Daoy (cell line): Measurements from ENCODE around the gene HS1BP3. TPM values are rescaled to one million over a fixed set of nuclear protein-coding genes. Genes with fewer than 3 reads are reported as not detected.
A peak's percentile ranks its signal among the peaks of the same experiment; 100 is the strongest.

Experiments
- DNase-seq: peaks from one replicate; pipeline ENCODE4 v3.0.0-alpha.2; 2015; ENCODE audit warnings: low read depth
- total RNA-seq: library from RNA; depleted of rRNA; stranded (reverse); fragments of >200 nt; shearing (Covaris generic); gene quantifications from 2 replicates; pipeline ENCODE4 v1.2.3, GENCODE V29; 2014

The HS1BP3 gene
- total RNA-seq, 1 experiment from 2014 or later: 6.9 TPM

GRCh38 chr2:20674974-20675679 lies 24.2 kb upstream of the HS1BP3 start:
- peak; percentile 94 for DNase-seq

DNA sequence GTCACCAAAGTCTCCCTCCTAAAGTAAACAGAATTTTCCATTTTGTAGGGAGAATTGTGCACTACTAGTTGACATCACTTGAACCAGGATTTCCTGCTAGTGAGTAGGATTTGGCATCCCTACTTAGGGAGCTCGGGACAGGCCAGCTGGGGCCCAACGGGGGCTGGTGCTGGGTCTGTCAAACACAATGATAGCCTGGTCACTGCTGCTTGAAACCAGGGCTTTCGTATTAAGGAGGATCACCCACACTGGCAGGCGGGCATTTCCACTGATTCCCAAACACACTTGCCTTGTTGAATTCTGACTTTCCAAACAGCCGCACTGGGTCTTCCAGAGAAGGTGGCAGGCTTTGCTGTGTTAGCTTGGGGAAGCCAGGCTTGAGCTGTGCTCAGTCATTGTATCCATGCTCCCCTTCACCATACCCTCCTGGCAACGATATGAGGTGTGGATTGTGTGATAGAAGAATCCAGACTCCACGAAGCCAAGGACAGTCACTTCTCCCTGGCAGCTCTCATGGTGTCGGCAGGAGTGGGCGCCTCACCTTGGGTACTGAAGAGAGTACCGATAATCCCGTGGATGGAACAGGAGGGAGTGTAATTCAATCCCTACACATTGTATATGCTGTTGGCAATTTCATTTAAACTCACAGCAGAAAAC lies 23.5 kb upstream of the HS1BP3 start:
- DNase-seq: no peak

DNA sequence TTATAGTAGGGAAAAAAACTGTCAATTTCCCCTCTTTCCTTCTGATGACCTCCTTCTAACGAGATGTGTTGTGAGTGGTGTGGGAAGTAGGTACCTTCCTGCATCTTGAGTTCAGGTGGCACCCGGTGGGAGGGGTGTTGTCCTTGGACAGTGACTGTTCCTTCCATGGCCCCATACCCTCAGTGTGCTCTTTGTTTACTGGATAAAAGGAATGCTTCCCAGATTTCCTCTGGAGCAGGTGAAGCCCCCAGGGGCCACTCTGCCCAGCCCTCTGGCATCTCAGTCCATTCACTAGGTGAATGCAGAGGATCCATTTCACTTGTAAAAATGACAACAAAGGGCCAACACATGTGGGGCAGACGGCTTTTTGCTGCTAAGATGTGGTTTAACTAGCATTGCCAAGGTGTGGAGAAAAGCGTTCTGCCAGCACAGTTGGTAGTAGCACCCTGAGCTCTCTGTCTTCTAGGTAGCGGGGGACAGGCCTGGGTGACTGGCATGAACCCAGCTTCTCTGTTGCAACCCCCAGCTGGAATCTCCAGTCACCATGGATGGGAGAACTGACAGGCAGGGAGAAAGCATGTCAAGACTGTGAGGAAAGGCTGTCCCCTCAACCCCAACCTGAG lies 22.9 kb upstream of the HS1BP3 start:
- no peak for DNase-seq

GRCh38 chr2:20672201-20672951 lies 21.5 kb upstream of the HS1BP3 start:
- DNase-seq: no peak

GRCh38 chr2:20671736-20672080 lies 20.8 kb upstream of the HS1BP3 start:
- DNase-seq: no peak

- no peak for DNase-seq
Observed at GRCh38 chr2:20671036-20671735, 20.3 kb upstream of the HS1BP3 start.

DNA sequence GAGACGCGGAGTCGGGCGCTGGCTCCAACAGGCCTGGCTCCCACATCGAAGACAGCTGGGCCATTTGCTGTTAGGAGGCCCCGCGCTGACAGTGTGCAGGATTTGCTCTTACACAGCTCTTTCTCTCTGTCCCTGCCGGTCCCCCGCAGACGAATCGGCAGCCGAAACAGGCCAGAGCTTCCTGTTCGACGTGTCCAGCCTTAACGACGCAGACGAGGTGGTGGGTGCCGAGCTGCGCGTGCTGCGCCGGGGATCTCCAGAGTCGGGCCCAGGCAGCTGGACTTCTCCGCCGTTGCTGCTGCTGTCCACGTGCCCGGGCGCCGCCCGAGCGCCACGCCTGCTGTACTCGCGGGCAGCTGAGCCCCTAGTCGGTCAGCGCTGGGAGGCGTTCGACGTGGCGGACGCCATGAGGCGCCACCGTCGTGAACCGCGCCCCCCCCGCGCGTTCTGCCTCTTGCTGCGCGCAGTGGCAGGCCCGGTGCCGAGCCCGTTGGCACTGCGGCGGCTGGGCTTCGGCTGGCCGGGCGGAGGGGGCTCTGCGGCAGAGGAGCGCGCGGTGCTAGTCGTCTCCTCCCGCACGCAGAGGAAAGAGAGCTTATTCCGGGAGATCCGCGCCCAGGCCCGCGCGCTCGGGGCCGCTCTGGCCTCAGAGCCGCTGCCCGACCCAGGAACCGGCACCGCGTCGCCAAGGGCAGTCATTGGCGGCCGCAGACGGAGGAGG lies 19.6 kb upstream of the HS1BP3 start:
- DNase-seq: no peak

DNA sequence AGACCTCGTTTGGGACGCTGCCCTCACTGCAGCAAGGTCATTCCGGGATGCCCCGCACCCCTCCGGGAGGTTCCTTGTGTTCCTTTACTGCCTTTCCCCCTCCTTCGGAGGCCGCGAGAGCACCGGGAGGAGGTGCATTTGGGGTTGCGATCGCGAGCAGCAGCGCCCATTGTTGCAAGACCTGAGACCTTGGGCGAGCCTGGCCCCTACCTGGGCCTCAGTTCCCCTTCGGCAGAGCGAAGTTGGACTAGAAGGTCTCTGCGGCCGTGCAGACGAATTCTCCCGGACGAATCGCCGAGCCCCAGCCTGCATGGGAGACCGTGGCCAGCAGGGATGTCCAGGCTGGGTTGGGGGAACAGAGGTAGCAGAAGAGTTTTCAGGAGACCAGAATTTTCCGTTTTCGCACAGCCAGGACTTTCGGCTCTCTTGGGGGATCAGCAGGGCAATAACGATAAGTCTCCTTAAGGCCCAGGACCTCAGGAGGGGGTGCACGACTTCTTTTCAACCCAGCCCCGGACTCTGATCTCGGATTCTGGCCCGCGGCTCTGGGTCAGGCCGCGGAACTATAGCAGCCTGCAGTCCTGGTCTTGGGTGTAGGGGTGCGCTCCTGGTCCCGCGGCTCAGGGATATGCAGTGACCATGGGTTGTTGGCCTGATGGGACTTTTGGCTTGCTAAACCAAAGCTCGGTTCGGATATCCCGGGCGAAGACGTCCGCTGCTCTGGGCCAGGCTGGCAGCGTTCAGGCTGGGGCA lies 18.8 kb upstream of the HS1BP3 start:
- no peak for DNase-seq

DNA sequence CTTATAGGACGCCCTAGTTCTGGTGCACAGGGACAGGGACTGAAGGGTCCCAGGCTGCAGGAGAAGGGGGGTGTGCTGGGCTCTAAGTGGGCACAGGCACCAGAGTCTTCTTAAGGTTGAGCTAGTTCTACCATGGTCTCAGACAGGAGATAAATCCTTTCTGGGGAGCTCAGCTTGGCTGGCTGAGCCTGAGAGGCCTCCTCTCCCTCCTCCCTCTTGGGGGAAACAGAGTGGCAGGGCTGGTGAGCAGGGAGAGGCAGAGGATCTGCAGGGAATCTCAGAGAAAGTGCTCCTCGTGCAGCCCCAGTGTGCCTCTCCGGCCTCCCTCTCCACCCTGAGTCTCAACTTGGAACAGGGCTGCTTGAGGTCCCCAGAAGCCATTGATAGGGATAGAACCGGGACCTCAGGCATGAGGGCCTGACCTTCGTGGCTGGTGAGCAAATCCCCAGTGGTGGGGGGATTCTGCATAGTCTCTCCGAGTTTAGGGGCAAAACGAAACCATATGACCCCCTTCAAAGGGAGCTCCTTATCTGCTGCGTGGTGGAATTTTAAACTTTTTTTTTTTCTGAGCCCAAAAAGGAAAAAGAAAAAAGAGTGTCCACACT lies 18.1 kb upstream of the HS1BP3 start:
- DNase-seq: no peak

DNA sequence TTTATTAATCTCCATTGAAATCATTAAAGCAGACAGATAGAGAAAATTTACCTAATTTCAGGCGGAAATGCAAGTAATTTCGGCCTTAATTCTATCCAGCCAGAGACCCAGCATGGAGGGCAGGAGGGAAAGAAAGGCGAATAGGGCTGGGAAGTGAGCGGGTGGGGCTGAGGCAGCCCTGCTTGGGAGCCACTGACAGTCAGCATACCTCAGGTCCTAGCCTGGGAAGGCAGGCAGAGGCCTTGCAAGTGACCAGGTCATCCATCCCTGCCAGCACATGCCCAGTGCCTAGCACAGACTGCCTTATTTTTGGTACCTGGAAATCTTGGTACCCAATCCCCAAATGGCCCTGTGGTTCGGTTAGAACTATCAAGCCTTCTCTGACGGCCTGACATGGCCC lies 17.6 kb upstream of the HS1BP3 start:
- DNase-seq: no peak

DNA sequence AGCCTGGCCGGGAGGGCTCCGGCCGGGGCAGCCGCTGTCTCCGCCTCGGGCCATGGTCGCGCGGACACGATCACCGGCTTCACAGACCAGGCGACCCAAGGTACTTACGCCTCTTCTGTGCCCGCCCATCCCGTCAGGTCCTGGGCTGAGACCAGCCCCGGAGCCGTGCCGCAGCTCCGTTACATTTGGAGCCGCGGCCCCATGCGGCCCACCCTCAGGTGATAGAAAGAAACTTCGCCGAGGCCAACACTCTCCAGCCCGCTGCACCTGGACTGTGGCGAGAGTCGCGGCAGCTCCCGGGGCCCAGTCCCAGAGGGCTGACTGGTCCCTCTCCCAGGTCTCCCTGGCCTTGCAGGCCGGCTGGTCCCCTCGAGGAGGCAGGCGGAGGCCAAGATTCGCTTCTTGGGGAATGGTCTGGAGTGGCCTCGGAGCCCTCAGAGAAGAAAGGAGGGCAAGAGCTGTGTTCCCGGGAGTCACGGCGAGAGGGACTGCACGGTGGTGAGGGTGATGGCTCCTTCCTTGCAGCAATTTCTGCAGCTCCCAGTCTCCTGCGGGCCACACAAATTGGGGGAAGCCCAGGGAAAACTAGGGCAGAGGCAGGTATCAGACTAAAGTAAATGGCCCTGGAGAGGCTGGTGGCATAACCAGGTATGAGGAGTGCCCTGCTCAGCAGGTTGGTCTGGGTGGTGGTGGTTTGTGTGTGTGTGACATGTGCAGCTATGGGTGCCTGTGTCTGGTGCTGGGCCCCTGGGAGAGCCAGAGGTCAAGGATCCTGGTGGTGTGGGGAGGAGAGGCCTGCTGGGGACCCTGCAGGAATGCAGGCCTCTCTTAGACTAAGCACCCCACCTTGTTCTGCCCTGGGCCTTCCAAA lies 16.9 kb upstream of the HS1BP3 start:
- no peak for DNase-seq

DNA sequence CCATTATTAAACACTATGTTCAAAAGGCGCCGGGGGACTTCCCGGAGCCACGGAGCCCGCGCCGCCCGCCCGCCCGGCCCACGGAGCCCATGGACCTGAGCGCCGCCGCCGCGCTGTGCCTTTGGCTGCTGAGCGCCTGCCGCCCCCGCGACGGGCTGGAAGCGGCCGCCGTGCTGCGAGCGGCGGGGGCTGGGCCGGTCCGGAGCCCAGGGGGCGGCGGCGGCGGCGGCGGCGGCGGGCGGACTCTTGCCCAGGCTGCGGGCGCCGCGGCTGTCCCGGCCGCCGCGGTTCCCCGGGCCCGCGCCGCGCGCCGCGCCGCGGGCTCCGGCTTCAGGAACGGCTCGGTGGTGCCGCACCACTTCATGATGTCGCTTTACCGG lies 16.2 kb upstream of the HS1BP3 start:
- DNase-seq: no peak

DNA sequence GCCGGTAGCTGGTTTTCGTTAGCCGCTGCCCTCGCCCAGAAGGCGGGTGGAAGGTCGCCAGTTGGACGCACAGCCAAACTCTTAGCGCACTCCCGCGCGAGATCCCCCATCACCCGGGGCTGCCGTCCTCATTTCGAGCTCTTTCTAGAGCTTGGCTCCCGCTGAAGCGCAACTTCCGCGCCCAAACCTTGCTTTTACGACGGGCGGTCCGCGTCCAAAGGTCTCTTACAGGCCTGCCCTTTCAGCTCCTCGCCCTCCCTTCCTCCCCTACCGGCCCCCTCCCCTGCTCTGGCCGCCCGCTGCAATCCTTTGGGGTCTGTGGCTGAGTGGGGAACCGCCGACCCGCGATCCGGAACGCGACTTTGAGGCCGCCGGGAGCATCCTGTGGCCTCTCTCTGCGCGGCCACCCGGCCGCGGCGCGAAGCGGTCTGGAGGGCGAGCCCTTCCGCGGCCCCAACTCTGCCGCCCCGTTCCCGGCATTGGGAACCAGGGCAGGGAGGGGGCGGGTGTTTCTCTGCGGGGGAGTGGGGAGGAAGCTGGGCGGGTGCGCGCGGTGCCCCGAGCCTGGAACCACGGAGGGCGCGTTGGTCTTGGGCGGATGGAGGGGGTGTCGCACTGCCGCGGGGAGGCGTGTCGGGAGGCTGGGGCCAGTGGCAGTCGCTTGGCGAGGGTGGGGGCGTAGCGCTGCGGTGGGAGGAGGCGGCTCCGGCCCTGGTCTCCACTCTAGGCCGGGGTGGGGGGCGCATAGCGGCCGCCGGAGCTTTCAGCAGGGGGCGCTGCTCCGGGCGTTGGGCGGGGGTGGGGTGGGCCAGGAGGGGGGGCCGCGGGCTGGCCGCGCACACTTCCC lies 15.6 kb upstream of the HS1BP3 start, which contains the start of gene GDF7:
Gene GDF7, plus strand, starts transcription at position 841 of the 847 bp plus-strand sequence. CDS start 96 bp downstream, outside the sequence.
- peak; percentile 37 for DNase-seq

- peak; percentile 35 for DNase-seq
Observed at GRCh38 chr2:20666005-20666303, 15.1 kb upstream of the HS1BP3 start.

- DNase-seq: no peak
Observed at GRCh38 chr2:20665243-20666004, 14.5 kb upstream of the HS1BP3 start.

- DNase-seq: no peak
Observed at GRCh38 chr2:20664431-20665242, 13.7 kb upstream of the HS1BP3 start.

DNA sequence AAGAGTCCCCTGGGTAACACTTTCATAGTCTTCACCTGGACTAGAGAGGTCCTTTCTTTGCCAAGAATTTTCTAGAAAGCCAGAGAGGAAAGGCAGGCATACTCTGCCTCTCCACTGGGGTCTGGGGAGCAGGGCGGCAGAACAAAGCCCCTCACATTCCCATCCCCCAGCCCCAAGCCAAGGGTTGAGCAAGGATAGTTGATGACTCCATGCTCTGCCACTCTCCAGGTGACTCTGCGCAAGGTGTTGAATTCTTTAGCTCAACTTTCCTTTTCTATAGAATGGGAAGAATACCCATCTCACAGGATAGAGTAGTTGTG lies 13.1 kb upstream of the HS1BP3 start:
- DNase-seq: no peak
